Dedifferentiated amniotic fluid mesenchymal stem cell (primary cell): ENCODE results near the gene EVC.
"Not testable (repeated sequence)": the region's sequence is repeated elsewhere in the genome, so short reads cannot be mapped to it uniquely, and the experiment has no call there.

Experiments
- DNase-seq: peaks from one replicate; pipeline ENCODE4 v3.0.0-alpha.2; 2016; ENCODE audit errors: extremely low spot score

The EVC gene

GRCh38 chr4:5843573-5844530 lies 132.9 kb downstream of the EVC start:
- DNase-seq = no peak

- no peak for DNase-seq
These were observed 134.3 kb downstream of the EVC start for GRCh38 chr4:5845035-5845905.

- DNase-seq = no peak
These were observed 140.8 kb downstream of the EVC start for GRCh38 chr4:5851637-5852301.

- DNase-seq = no peak
These were observed 141.7 kb downstream of the EVC start for GRCh38 chr4:5852523-5853202.

GRCh38 chr4:5854929-5855328 lies 143.9 kb downstream of the EVC start:
- DNase-seq = no peak

GRCh38 chr4:5856362-5856761 lies 145.4 kb downstream of the EVC start:
- DNase-seq = not testable (repeated sequence)

- DNase-seq = no peak
These were observed 146.2 kb downstream of the EVC start for GRCh38 chr4:5857199-5857598.

GRCh38 chr4:5858020-5858769 lies 147.2 kb downstream of the EVC start:
- no peak for DNase-seq

GRCh38 chr4:5863461-5864113 lies 152.6 kb downstream of the EVC start:
- DNase-seq = peak; percentile 46
